Trophoblast cell (in vitro differentiated cells and primary cell): Measurements from ENCODE around the gene GLP1R.

ENCODE experiments used
- DNase-seq, 2 donors: peaks; one replicate each; pipeline ENCODE4 v3.0.0-alpha.2; 2016
- H2AFZ ChIP-seq: 2 replicates; pipeline ENCODE4 v1.6.1; 2013; ENCODE audit warnings: low read length, moderate library complexity, mild to moderate bottlenecking; ENCODE audit not compliant: insufficient read depth, poor library complexity
- H2AK5ac ChIP-seq: 2 replicates; pipeline ENCODE4 v1.6.1; 2013; ENCODE audit warnings: mild to moderate bottlenecking, low read length
- H2BK120ac ChIP-seq: 2 replicates; pipeline ENCODE4 v1.6.1; 2013; ENCODE audit warnings: low read length, mild to moderate bottlenecking, moderate library complexity; ENCODE audit not compliant: insufficient read depth, poor library complexity
- H2BK12ac ChIP-seq: 2 replicates; pipeline ENCODE4 v1.6.1; 2013; ENCODE audit warnings: mild to moderate bottlenecking, low read length, moderate library complexity
- H2BK5ac ChIP-seq: 2 replicates; pipeline ENCODE4 v1.6.1; 2013; ENCODE audit warnings: low read length, low read depth, moderate library complexity, mild to moderate bottlenecking; ENCODE audit not compliant: poor library complexity
- H3K14ac ChIP-seq: 2 replicates; pipeline ENCODE4 v1.6.1; 2013; ENCODE audit warnings: mild to moderate bottlenecking, low read length
- H3K18ac ChIP-seq: 2 replicates; pipeline ENCODE4 v1.6.1; 2013; ENCODE audit warnings: mild to moderate bottlenecking, low read length
- H3K23ac ChIP-seq: 2 replicates; pipeline ENCODE4 v1.6.1; 2013; ENCODE audit warnings: low read length
- H3K27ac ChIP-seq: 2 replicates; pipeline ENCODE4 v1.5.1; 2013; ENCODE audit warnings: low read depth, mild to moderate bottlenecking, inconsistent platforms, low read length, moderate library complexity
- H3K27me3 ChIP-seq: 2 replicates; pipeline ENCODE4 v1.6.1; 2013; ENCODE audit warnings: inconsistent platforms, mild to moderate bottlenecking, low read length, moderate library complexity; ENCODE audit not compliant: insufficient read depth
- H3K36me3 ChIP-seq, 2 experiments: 1 replicate in 1 of 2; 2 replicates in 1 of 2; pipeline ENCODE4 v1.6.1; 2013; ENCODE audit warnings: low read length in 2 of 2, mild to moderate bottlenecking in 2 of 2, moderate library complexity in 1 of 2; ENCODE audit not compliant: insufficient read depth in 2 of 2, control insufficient read depth in 1 of 2
- H3K4ac ChIP-seq: 2 replicates; pipeline ENCODE4 v1.6.1; 2013; ENCODE audit warnings: low read depth, mild to moderate bottlenecking, low read length, moderate library complexity
- H3K4me1 ChIP-seq, 2 experiments: 1 replicate in 1 of 2; 2 replicates in 1 of 2; pipeline ENCODE4 v1.6.1; 2013; ENCODE audit warnings: low read length in 2 of 2, mild to moderate bottlenecking in 2 of 2, moderate library complexity in 1 of 2; ENCODE audit not compliant: insufficient read depth in 2 of 2, control insufficient read depth in 1 of 2
- H3K4me2 ChIP-seq: 2 replicates; pipeline ENCODE4 v1.6.1; 2013; ENCODE audit warnings: inconsistent platforms, mild to moderate bottlenecking, low read length, moderate library complexity
- H3K4me3 ChIP-seq: 2 replicates; pipeline ENCODE4 v1.5.1; 2013; ENCODE audit warnings: mild to moderate bottlenecking, low read depth, low read length, inconsistent platforms
- H3K79me1 ChIP-seq: one replicate; pipeline ENCODE4 v1.6.1; 2013; ENCODE audit warnings: low read length
- H3K79me2 ChIP-seq: 2 replicates; pipeline ENCODE4 v1.6.1; 2013; ENCODE audit warnings: low read length, mild to moderate bottlenecking; ENCODE audit not compliant: control insufficient read depth, insufficient read depth, poor library complexity
- H3K9ac ChIP-seq: 2 replicates; pipeline ENCODE4 v1.6.1; 2013; ENCODE audit warnings: mild to moderate bottlenecking, low read length
- H3K9me3 ChIP-seq: 2 replicates; pipeline ENCODE4 v1.6.1; 2013; ENCODE audit warnings: low read depth, mild to moderate bottlenecking, control low read depth, inconsistent platforms, low read length; ENCODE audit not compliant: insufficient read depth
- H4K12ac ChIP-seq: 2 replicates; pipeline ENCODE4 v1.6.1; 2013; ENCODE audit warnings: low read depth, mild to moderate bottlenecking, low read length, moderate library complexity
- H4K8ac ChIP-seq: 2 replicates; pipeline ENCODE4 v1.6.1; 2013; ENCODE audit warnings: low read depth, mild to moderate bottlenecking, low read length, moderate library complexity
- H4K91ac ChIP-seq: one replicate; pipeline ENCODE4 v1.6.1; 2013; ENCODE audit warnings: low read depth, mild to moderate bottlenecking, low read length, moderate library complexity
- WGBS: extraction: QIAGEN DNeasy Blood & Tissue Kit; methylation state at CpG from one replicate; pipeline ENCODE4 v1.1.7; 2013; ENCODE audit warnings: missing lambda C conversion rate; ENCODE audit not compliant: insufficient read length, insufficient coverage; ENCODE audit errors: extremely low coverage; 5-methylcytosine and 5-hydroxymethylcytosine counted together

Gene GLP1R

GRCh38 chr6:39137245-39137644, 88.7 kb downstream of the GLP1R start:
- WGBS: no CpG with 5 or more reads among the region's 2 CpGs
- Histone ChIP-seq H2BK5ac (no peak overlapping the region), H3K9me3 (no peaks in the 10 kb centered on the region), H3K4me3 (no peak overlapping the region), H3K27me3 (no peaks in the 10 kb centered on the region), H2BK120ac (no peak overlapping the region), H3K18ac (no peak overlapping the region), H3K79me2 (no peaks in the 10 kb centered on the region), H4K8ac (no peak overlapping the region), H3K4me1 (no peaks in the 10 kb centered on the region), H2AFZ (no peak overlapping the region), H2BK12ac (no peak overlapping the region), H4K91ac (no peak overlapping the region), H2AK5ac (no peak overlapping the region), H3K79me1 (no peaks in the 10 kb centered on the region), H3K4me2 (no peak overlapping the region), H3K36me3 (no peaks in the 10 kb centered on the region), H3K4ac (no peak overlapping the region), H3K14ac (no peak overlapping the region), H3K27ac (no peak overlapping the region), H4K12ac (no peak overlapping the region), H3K9ac (no peak overlapping the region), H3K23ac (no peak overlapping the region)
- peak; percentile 51 to 85 for DNase-seq
